GM20000 (cell line): Measurements from ENCODE around the gene LHX5.

Experiments used
- DNase-seq: peaks from one replicate; pipeline ENCODE4 v3.0.0; 2012; ENCODE audit warnings: low spot score
- CTCF ChIP-seq: IDR thresholded peaks from 2 replicates; pipeline ENCODE4 v1.5.1; 2012; ENCODE audit warnings: mild to moderate bottlenecking, control low read depth; ENCODE audit errors: extremely low read depth, missing control alignments

LHX5 gene

GRCh38 chr12:113485330-113485729, 13.7 kb upstream of the LHX5 start:
- DNase-seq, result no peak
- TF ChIP-seq CTCF, result no peak

GRCh38 chr12:113482334-113482733, 10.7 kb upstream of the LHX5 start:
- no peak for DNase-seq
- no peak for TF ChIP-seq CTCF

- no peak for TF ChIP-seq CTCF
Observed at GRCh38 chr12:113480336-113480971, 8.8 kb upstream of the LHX5 start.

GRCh38 chr12:113479590-113480335, 8.1 kb upstream of the LHX5 start:
- DNase-seq, result peak; percentile 67
- TF ChIP-seq CTCF, result no peak

More at GRCh38 chr12:113480336-113480971, 8.8 kb upstream of the LHX5 start:
- no peak for DNase-seq

- no peak for TF ChIP-seq CTCF
- no peak for DNase-seq
Observed at GRCh38 chr12:113479216-113479589, 7.5 kb upstream of the LHX5 start.

- no peak for TF ChIP-seq CTCF
- DNase-seq, result no peak
Observed at GRCh38 chr12:113478351-113479011, 6.8 kb upstream of the LHX5 start.

GRCh38 chr12:113477842-113478215, 6.2 kb upstream of the LHX5 start:
- no peak for DNase-seq
- no peak for TF ChIP-seq CTCF
